Stimulated activated memory B cell treated with anti-CD40 and anti-IgM and Interleukin-4, amounts not matched to agents 10 μg/mL and 1 μg/mL and 100 μg/mL, for 72 hours (primary cell): ENCODE data around the gene RBM23.
A peak's percentile ranks its signal among the peaks of the same experiment; 100 is the strongest.

Experiments
- ATAC-seq: fragments of 150-1000 bp; cut with Tn5 transposase; 2 replicates; pipeline ENCODE4 v1.10.0; 2021
- H3K27ac Mint-ChIP-seq: one replicate; pipeline ENCODE4 v1.8.0; 2022; ENCODE audit warnings: mild to moderate bottlenecking, mixed read lengths
- H3K27me3 Mint-ChIP-seq: one replicate; pipeline ENCODE4 v1.8.0; 2022; ENCODE audit warnings: mixed read lengths
- H3K36me3 Mint-ChIP-seq: one replicate; pipeline ENCODE4 v1.8.0; 2022; ENCODE audit warnings: mixed read lengths
- H3K4me1 Mint-ChIP-seq: one replicate; pipeline ENCODE4 v1.8.0; 2022; ENCODE audit warnings: mixed read lengths
- H3K4me3 Mint-ChIP-seq: one replicate; pipeline ENCODE4 v1.8.0; 2022; ENCODE audit warnings: mild to moderate bottlenecking, moderate library complexity, mixed read lengths
- H3K9me3 Mint-ChIP-seq: one replicate; pipeline ENCODE4 v1.8.0; 2022; ENCODE audit warnings: mixed read lengths

RBM23 gene

DNA sequence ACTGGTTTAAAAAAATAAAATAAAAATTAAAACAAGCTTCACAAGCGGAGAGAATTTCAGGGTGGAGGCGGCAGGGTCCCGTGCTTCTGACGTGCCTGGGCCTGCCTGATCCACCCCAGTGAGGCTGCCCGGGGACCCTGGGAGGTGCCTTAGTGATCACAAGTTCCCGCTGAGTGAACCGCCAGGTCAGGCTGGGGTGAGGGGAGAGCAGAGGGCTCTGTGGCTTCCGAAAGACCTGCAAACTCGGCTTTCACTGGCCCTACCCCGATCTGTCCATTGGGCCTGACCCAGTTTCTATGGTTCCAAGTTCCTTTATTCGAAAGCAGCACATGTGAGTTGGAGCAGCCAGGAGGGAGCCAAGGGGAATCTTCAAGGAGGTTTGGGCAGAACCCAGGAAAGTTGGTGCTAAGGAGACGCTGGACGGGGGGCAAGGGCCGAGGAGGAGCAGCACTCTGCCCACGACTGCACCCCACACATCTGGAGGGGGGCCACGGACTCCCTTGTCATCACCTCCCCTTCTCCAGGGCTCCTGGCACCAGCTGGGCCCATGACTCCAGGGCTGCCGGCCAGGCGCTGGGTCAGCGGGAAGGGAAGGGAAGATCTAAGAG lies 69.6 kb downstream of the RBM23 start:
- Mint-ChIP-seq H3K36me3 (no peaks in the 10 kb centered on the region), H3K9me3 (no peaks in the 10 kb centered on the region), H3K4me3 (no peak overlapping the region), H3K27ac (no peak overlapping the region), H3K4me1 (peaks cover 28% of the 10 kb centered on the region), H3K27me3 (peaks cover 25% of the 10 kb centered on the region)
- ATAC-seq: no peak

- H3K4me3 Mint-ChIP-seq: no peak overlapping the region
- H3K27ac Mint-ChIP-seq: no peak overlapping the region
- no peaks in the 10 kb centered on the region for H3K36me3 Mint-ChIP-seq
- no peak for ATAC-seq
- peaks cover 28% of the 10 kb centered on the region for H3K4me1 Mint-ChIP-seq
- H3K9me3 Mint-ChIP-seq: no peaks in the 10 kb centered on the region
- H3K27me3 Mint-ChIP-seq: peaks cover 25% of the 10 kb centered on the region
These were observed 70.4 kb downstream of the RBM23 start for GRCh38 chr14:22848351-22849164.

DNA sequence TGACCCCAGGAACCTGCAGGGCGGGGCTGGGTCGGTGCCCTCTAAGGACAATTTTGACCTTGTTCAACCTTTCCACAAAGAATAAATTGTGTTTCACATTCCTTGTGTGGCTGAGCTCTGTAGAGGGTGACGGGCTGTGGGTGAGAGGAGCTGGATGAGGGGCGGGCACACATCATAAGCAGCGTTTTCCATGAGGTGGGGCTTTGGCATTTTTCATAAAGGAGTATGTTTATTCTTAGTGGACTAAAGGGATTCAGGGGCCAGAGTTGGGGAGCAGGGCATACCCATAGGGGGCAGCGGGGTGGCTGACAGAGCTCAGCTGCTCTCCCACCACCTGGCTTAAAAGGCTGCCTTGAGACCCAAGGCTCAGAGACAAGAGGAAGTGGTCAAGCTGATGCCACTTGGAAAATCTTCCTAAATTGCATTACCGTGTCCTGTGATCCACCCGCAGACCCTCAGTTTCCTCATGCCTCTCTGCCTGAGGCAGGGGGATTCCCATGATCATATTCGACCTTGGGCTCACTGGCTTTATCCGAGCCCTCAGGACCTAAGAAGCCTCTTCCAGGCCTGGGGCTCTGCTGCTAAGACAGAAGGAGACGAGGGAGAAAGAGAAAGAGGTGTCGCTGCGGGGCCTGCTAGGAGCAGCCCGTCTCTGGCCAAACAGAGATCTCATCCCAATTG lies 71.1 kb downstream of the RBM23 start:
- Mint-ChIP-seq H3K27me3 (peaks cover 25% of the 10 kb centered on the region), H3K9me3 (no peaks in the 10 kb centered on the region), H3K27ac (no peak overlapping the region), H3K4me1 (peaks cover 21% of the 10 kb centered on the region), H3K36me3 (no peaks in the 10 kb centered on the region), H3K4me3 (no peak overlapping the region)
- ATAC-seq: no peak

GRCh38 chr14:22846811-22847307 lies 72.1 kb downstream of the RBM23 start:
- H3K36me3 Mint-ChIP-seq: no peaks in the 10 kb centered on the region
- H3K27ac Mint-ChIP-seq: peak overlapping the region; percentile 77
- no peak for ATAC-seq
- peaks cover 25% of the 10 kb centered on the region for H3K27me3 Mint-ChIP-seq
- no peaks in the 10 kb centered on the region for H3K9me3 Mint-ChIP-seq
- peaks cover 19% of the 10 kb centered on the region for H3K4me1 Mint-ChIP-seq
- H3K4me3 Mint-ChIP-seq: no peak overlapping the region

DNA sequence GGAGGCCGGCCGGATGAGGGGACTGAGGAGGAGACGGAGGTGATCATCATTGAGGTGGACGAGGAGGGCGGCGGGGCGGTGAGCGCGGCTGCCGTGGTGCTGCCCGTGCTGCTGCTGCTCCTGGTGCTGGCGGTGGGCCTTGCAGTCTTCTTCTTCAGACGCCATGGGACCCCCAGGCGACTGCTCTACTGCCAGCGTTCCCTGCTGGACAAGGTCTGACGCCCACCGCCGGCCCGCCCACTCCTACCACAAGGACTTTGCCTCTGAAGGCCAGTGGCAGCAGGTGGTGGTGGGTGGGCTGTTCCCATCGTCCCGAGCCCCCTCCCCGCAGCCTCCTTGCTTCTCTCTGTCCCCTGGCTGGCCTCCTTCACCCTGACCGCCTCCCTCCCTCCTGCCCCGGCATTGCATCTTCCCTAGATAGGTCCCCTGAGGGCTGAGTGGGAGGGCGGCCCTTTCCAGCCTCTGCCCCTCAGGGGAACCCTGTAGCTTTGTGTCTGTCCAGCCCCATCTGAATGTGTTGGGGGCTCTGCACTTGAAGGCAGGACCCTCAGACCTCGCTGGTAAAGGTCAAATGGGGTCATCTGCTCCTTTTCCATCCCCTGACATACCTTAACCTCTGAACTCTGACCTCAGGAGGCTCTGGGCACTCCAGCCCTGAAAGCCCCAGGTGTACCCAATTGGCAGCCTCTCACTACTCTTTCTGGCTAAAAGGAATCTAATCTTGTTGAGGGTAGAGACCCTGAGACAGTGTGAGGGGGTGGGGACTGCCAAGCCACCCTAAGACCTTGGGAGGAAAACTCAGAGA lies 72.9 kb downstream of the RBM23 start:
- Mint-ChIP-seq H3K27ac (peak overlapping the region; percentile 77), H3K4me3 (no peak overlapping the region), H3K4me1 (peaks cover 19% of the 10 kb centered on the region), H3K27me3 (peaks cover 25% of the 10 kb centered on the region), H3K36me3 (no peaks in the 10 kb centered on the region), H3K9me3 (no peaks in the 10 kb centered on the region)
- ATAC-seq: no peak

DNA sequence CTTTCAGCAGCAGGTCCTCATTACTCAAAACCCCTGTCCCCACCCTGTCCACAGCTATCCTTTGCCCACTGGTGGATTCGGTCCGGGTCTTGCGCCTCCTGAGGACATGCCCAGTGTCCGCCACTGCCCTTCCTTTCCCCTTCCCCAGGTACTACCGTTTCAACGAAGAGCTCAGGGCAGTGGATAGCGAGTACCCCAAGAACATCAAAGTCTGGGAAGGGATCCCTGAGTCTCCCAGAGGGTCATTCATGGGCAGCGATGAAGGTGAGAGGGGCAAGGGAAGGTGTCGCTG lies 73.9 kb downstream of the RBM23 start:
- H3K9me3 Mint-ChIP-seq: no peaks in the 10 kb centered on the region
- H3K27ac Mint-ChIP-seq: no peak overlapping the region
- H3K36me3 Mint-ChIP-seq: no peaks in the 10 kb centered on the region
- H3K27me3 Mint-ChIP-seq: peaks cover 25% of the 10 kb centered on the region
- ATAC-seq: no peak
- H3K4me3 Mint-ChIP-seq: no peak overlapping the region
- H3K4me1 Mint-ChIP-seq: peaks cover 19% of the 10 kb centered on the region

DNA sequence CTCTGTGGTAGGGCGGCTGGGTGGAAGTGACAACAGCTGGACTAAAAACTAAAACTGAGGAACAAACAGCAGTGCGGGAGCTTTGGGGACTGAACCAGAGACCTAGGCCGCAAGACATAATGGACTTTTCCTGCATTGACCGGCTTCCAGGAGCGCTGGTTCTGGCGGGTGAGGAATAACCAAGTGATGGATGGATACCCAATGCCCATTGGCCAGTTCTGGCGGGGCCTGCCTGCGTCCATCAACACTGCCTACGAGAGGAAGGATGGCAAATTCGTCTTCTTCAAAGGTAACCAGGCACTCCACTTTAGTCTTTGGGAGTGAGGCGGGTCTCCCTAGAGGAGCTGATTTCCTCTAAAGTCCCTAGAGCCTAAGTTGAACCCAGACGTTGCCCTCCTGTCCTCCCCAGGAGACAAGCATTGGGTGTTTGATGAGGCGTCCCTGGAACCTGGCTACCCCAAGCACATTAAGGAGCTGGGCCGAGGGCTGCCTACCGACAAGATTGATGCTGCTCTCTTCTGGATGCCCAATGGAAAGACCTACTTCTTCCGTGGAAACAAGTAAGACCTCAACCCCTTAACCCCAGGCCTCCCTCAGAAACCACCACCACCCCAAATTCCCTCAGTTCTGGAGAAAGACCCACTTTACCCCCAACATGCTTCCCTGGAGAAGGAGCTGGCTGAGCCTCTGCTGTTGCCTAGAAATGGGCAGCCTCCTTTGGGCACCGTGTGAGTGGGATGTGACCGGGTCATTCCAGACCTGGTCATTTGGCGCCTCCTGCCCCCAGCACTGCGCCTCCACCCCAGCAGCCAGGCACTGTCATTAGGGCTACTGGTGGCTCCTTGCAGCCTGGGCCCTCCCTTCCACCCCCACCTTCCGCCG lies 74.5 kb downstream of the RBM23 start:
- no peak for ATAC-seq
- peaks cover 25% of the 10 kb centered on the region for H3K27me3 Mint-ChIP-seq
- H3K36me3 Mint-ChIP-seq: no peaks in the 10 kb centered on the region
- no peak overlapping the region for H3K4me3 Mint-ChIP-seq
- peaks cover 19% of the 10 kb centered on the region for H3K4me1 Mint-ChIP-seq
- no peaks in the 10 kb centered on the region for H3K9me3 Mint-ChIP-seq
- H3K27ac Mint-ChIP-seq: no peak overlapping the region
